IMR-90 (cell line): ENCODE data around the gene PRKAR1B. TPM values are rescaled to one million over a fixed set of nuclear protein-coding genes. Genes with fewer than 3 reads are reported as not detected.

Source experiments
- ATAC-seq: fragments of 200-7000 bp; cut with Tn5 transposase; 2 replicates; pipeline ENCODE4 v1.9.1; 2020; ENCODE audit warnings: low read depth, mild to moderate bottlenecking, moderate library complexity
- BruUV-seq: library from RNA; stranded (reverse); fragments of 400-500 nt; replicated peaks from 2 replicates; lab custom pipeline; 2021; lab: Mats Ljungman, UMichigan
- CTCF ChIA-PET: fragments of 300-600 bp; formaldehyde crosslinking; extraction: SDS; loops from one replicate; lab custom pipeline; 2021; ENCODE audit warnings: antibody characterized with exemption; lab: Yijun Ruan, JAX
- POLR2A ChIA-PET: fragments of 300-600 bp; sonication (Branson Sonifier 250); formaldehyde crosslinking; loops from one replicate; lab custom pipeline; 2022; ENCODE audit warnings: antibody characterized with exemption; ENCODE audit not compliant: unreplicated experiment; lab: Charles Lee
- DNase-seq: peaks from one replicate; pipeline ENCODE4 v3.0.0; 2013
- H2AFZ ChIP-seq: replicated peaks from 2 replicates; pipeline ENCODE3; 2013; ENCODE audit warnings: low read length, mild to moderate bottlenecking; ENCODE audit not compliant: poor library complexity
- H2AK5ac ChIP-seq: 2 replicates; pipeline ENCODE4 v1.6.1; 2013; ENCODE audit warnings: low read depth, low read length, inconsistent platforms
- H2AK9ac ChIP-seq: replicated peaks from 2 replicates; pipeline ENCODE3; 2013; ENCODE audit warnings: mild to moderate bottlenecking, low read depth, low read length, moderate library complexity; ENCODE audit not compliant: poor library complexity
- H2BK120ac ChIP-seq: 2 replicates; pipeline ENCODE4 v1.6.1; 2013; ENCODE audit warnings: low read depth, low read length, inconsistent platforms
- H2BK15ac ChIP-seq: 3 replicates; pipeline ENCODE4 v1.6.1; 2013; ENCODE audit warnings: low read depth, low read length, inconsistent platforms
- H2BK20ac ChIP-seq: 2 replicates; pipeline ENCODE4 v1.6.1; 2013; ENCODE audit warnings: low read depth, mild to moderate bottlenecking, inconsistent platforms, low read length, moderate library complexity
- H2BK5ac ChIP-seq: 2 replicates; pipeline ENCODE4 v1.6.1; 2013; ENCODE audit warnings: mild to moderate bottlenecking, low read depth, low read length, inconsistent platforms; ENCODE audit not compliant: poor library complexity, severe bottlenecking
- H3K14ac ChIP-seq: replicated peaks from 2 replicates; pipeline ENCODE4 v1.6.1; 2013; ENCODE audit warnings: low read depth, low read length, inconsistent platforms
- H3K18ac ChIP-seq: 2 replicates; pipeline ENCODE4 v1.6.1; 2013; ENCODE audit warnings: low read depth, low read length, control low read depth
- H3K23ac ChIP-seq: 2 replicates; pipeline ENCODE4 v1.6.1; 2013; ENCODE audit warnings: low read depth, low read length, inconsistent platforms
- H3K27ac ChIP-seq: 2 replicates; pipeline ENCODE4 v1.5.1; 2013; ENCODE audit warnings: mild to moderate bottlenecking, control low read depth, low read length; ENCODE audit not compliant: insufficient read depth
- H3K27me3 ChIP-seq: 2 replicates; pipeline ENCODE4 v1.6.1; 2013; ENCODE audit warnings: low read length; ENCODE audit not compliant: control insufficient read depth, insufficient read depth
- H3K36me3 ChIP-seq: 2 replicates; pipeline ENCODE4 v1.6.1; 2013; ENCODE audit warnings: low read length, mixed read lengths; ENCODE audit not compliant: control insufficient read depth, insufficient read depth
- H3K4ac ChIP-seq: 2 replicates; pipeline ENCODE4 v1.6.1; 2013; ENCODE audit warnings: low read depth, low read length, inconsistent platforms
- H3K4me1 ChIP-seq: 2 replicates; pipeline ENCODE4 v1.6.1; 2013; ENCODE audit warnings: low read length, mixed read lengths; ENCODE audit not compliant: control insufficient read depth, insufficient read depth
- H3K4me2 ChIP-seq: 2 replicates; pipeline ENCODE4 v1.6.1; 2013; ENCODE audit warnings: low read depth, mild to moderate bottlenecking, control low read depth, low read length, moderate library complexity
- H3K4me3 ChIP-seq: 2 replicates; pipeline ENCODE4 v1.5.1; 2013; ENCODE audit warnings: low read depth, mild to moderate bottlenecking, control low read depth, low read length, moderate library complexity; ENCODE audit not compliant: insufficient read depth
- H3K56ac ChIP-seq: 2 replicates; pipeline ENCODE4 v1.6.1; 2013; ENCODE audit warnings: low read length, inconsistent platforms; ENCODE audit not compliant: insufficient read depth; ENCODE audit errors: extremely low read depth
- H3K79me1 ChIP-seq, 2 experiments: 2 replicates each; pipeline ENCODE4 v1.6.1; 2013; ENCODE audit warnings: low read length in 2 of 2, inconsistent platforms in 1 of 2, low read depth in 1 of 2
- H3K9ac ChIP-seq: 2 replicates; pipeline ENCODE4 v1.6.1; 2013; ENCODE audit warnings: low read depth, low read length, control low read depth
- H3K9me1 ChIP-seq: 2 replicates; pipeline ENCODE4 v1.6.1; 2013; ENCODE audit warnings: low read length, inconsistent platforms; ENCODE audit not compliant: insufficient read depth
- H3K9me3 ChIP-seq: 2 replicates; pipeline ENCODE4 v1.6.1; 2013; ENCODE audit warnings: low read length; ENCODE audit not compliant: control insufficient read depth, insufficient read depth
- H4K20me1 ChIP-seq: 2 replicates; pipeline ENCODE4 v1.6.1; 2013; ENCODE audit warnings: low read length, inconsistent platforms; ENCODE audit not compliant: insufficient read depth
- H4K5ac ChIP-seq: 2 replicates; pipeline ENCODE4 v1.6.1; 2013; ENCODE audit warnings: mild to moderate bottlenecking, low read depth, low read length, control low read depth
- H4K8ac ChIP-seq, 2 experiments: 2 replicates each; pipeline ENCODE4 v1.6.1; 2013; ENCODE audit warnings: low read depth in 2 of 2, low read length in 2 of 2, control low read depth in 1 of 2, inconsistent platforms in 1 of 2
- H4K91ac ChIP-seq: 2 replicates; pipeline ENCODE4 v1.6.1; 2013; ENCODE audit warnings: low read depth, low read length, inconsistent platforms; ENCODE audit not compliant: insufficient read depth
- CHD1 ChIP-seq: IDR thresholded peaks from 2 replicates; pipeline ENCODE4 v1.6.1; 2012; ENCODE audit warnings: low read depth, low read length, improper control_type of control experiment
- FOS ChIP-seq: fragments of 150-350 bp; IDR thresholded peaks from 2 replicates; pipeline ENCODE4 v1.6.1; 2016; ENCODE audit warnings: low read depth, low read length
- MAFK ChIP-seq: IDR thresholded peaks from 2 replicates; pipeline ENCODE4 v1.6.1; 2012; ENCODE audit warnings: low read depth, low read length, improper control_type of control experiment
- MAZ ChIP-seq: IDR thresholded peaks from 2 replicates; pipeline ENCODE4 v1.6.1; 2012; ENCODE audit warnings: low read depth, mild to moderate bottlenecking, low read length, improper control_type of control experiment, moderate library complexity, borderline replicate concordance
- MXI1 ChIP-seq: IDR thresholded peaks from 2 replicates; pipeline ENCODE4 v1.6.1; 2012; ENCODE audit warnings: low read depth, mild to moderate bottlenecking, low read length, moderate library complexity, borderline replicate concordance
- NFE2L2 ChIP-seq: fragments of 150-350 bp; IDR thresholded peaks from 2 replicates; pipeline ENCODE4 v1.6.1; 2016; ENCODE audit warnings: low read depth, mild to moderate bottlenecking, low read length
- POLR2A ChIP-seq: IDR thresholded peaks from 2 replicates; pipeline ENCODE4 v1.6.1; 2012; ENCODE audit warnings: mild to moderate bottlenecking, low read depth, low read length
- RCOR1 ChIP-seq: IDR thresholded peaks from 2 replicates; pipeline ENCODE4 v1.6.1; 2012; ENCODE audit warnings: mild to moderate bottlenecking, low read length, improper control_type of control experiment; ENCODE audit not compliant: insufficient replicate concordance
- RFX5 ChIP-seq: IDR thresholded peaks from 2 replicates; pipeline ENCODE4 v1.8.0; 2012; ENCODE audit warnings: low read depth, mild to moderate bottlenecking, low read length, moderate library complexity
- SMC3 ChIP-seq: fragments of 150-350 bp; IDR thresholded peaks from 2 replicates; pipeline ENCODE4 v1.6.1; 2016; ENCODE audit warnings: low read depth, mild to moderate bottlenecking, antibody characterized with exemption, low read length, moderate library complexity
- WGBS, 2 experiments: methylation state at CpG; one replicate each; pipeline versions ENCODE4 v1.1.5 to v1.1.7; 2013; ENCODE audit warnings: missing lambda C conversion rate in 2 of 2; ENCODE audit not compliant: insufficient read length in 1 of 2; ENCODE audit errors: extremely low coverage in 2 of 2; 5-methylcytosine and 5-hydroxymethylcytosine counted together
- dilution Hi-C: fragments of 300-500 bp; cut with HindIII; formaldehyde crosslinking; loops from one replicate; pipeline ENCODE4 v1.14.3; 2018; ENCODE audit warnings: low sequenced_read_pairs; ENCODE audit not compliant: unreplicated experiment
- in situ Hi-C: fragments of 300-500 bp; cut with MboI; formaldehyde crosslinking; loops from 3 replicates; pipeline ENCODE4 v1.14.3; 2019; ENCODE audit warnings: low sequenced_read_pairs, inconsistent platforms, mixed read lengths
- intact Hi-C: fragments of 100-400 bp; cut with micrococcal nuclease; formaldehyde crosslinking; loops from 2 replicates; pipeline ENCODE4 v1.10.0; 2022
- polyA plus RNA-seq, 3 experiments: library from polyadenylated mRNA; depleted of rRNA; stranded (reverse); fragments of >200 nt; gene quantifications; 2 replicates each; pipeline ENCODE4 v1.2.3, GENCODE V29; 2012; ENCODE audit warnings: low replicate concordance in 1 of 3
- total RNA-seq: library from RNA; depleted of rRNA; stranded (reverse); fragments of >200 nt; gene quantifications from 2 replicates; pipeline ENCODE4 v1.2.3, GENCODE V29; 2012
- TF ChIP-seq, protein P1 (sequence below): fragments of 150-350 bp; IDR thresholded peaks from 2 replicates; pipeline ENCODE4 v1.6.1; 2017; ENCODE audit warnings: mild to moderate bottlenecking, antibody characterized with exemption, low read length, low read depth
- TF ChIP-seq, protein P2 (sequence below): conservative IDR thresholded peaks from 2 replicates; pipeline ENCODE4 v1.5.1; 2012; ENCODE audit warnings: mild to moderate bottlenecking, low read depth, low read length, improper control_type of control experiment
- TF ChIP-seq, protein P3 (sequence below): fragments of 150-350 bp; IDR thresholded peaks from 2 replicates; pipeline ENCODE4 v1.6.1; 2016; ENCODE audit warnings: low read depth, mild to moderate bottlenecking, low read length, moderate library complexity, borderline replicate concordance

PRKAR1B gene
- total and polyA plus RNA-seq, 2 of the 4 experiments (the other 2 are of a cell fraction), result 15.2 to 20.2 TPM

DNA sequence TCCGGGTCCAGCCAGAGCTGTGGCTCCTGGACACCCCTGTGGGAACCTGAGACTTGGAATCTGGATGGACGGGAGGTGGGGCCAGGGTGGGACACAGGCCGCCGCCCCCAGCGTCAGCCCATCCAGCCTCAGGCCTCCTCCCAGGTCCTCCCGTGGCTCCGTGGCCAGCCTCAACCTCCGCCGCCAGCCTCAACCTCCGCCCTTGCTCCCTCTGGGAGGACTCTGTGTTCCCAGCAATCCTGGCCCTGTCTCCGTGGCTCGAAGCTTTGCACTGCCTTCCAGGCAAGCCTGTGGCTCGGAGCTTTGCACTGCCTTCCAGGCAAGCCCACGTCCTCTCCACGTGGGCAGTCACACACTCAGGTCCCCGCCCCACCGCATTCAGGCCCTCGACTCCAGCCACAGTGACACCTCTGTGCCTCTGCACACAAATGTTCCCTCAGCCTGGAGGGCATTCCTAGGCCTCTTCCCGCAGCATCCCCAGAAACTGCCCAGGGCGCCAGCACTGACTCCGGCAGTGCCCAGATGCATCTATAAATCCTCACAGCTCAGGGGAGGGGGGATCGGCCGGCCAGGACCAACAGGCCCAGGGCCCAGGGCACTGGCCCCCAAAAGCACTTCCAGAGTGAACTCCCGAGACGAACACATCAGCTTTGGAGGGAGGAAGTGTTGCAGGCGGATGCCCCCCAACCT lies 162.8 kb downstream of the PRKAR1B start:
- no peak overlapping the region for H3K4me3 ChIP-seq
- POLR2A ChIA-PET, result no interaction called here
- dilution Hi-C loops (no loop called here), intact Hi-C loops (no loop called here), in situ Hi-C loops (no loop called here)
- ATAC-seq (no peak), DNase-seq (no peak)
- H2BK15ac ChIP-seq, result no peak overlapping the region
- 92% methylated on average over 6 of the region's 26 CpGs; no CpG with 5 or more reads in 1 of the 2 experiments for WGBS, 2 experiments
- no peak overlapping the region for H3K9ac ChIP-seq
- H3K36me3 ChIP-seq, result no peaks in the 10 kb centered on the region
- H3K18ac ChIP-seq, result no peak overlapping the region
- no peak overlapping the region for H4K8ac ChIP-seq
- H2BK5ac ChIP-seq, result no peak overlapping the region
- H3K27ac ChIP-seq, result no peak overlapping the region
- H3K4me2 ChIP-seq, result no peak overlapping the region
- no peak overlapping the region for H3K14ac ChIP-seq
- TF ChIP-seq MAFK (no peak), MAZ (no peak), RFX5 (no peak), MXI1 (no peak), RCOR1 (no peak), POLR2A (no peak), SMC3 (no peak), CHD1 (no peak), FOS (no peak), NFE2L2 (no peak)
- TF ChIP-seq, protein P1, sequence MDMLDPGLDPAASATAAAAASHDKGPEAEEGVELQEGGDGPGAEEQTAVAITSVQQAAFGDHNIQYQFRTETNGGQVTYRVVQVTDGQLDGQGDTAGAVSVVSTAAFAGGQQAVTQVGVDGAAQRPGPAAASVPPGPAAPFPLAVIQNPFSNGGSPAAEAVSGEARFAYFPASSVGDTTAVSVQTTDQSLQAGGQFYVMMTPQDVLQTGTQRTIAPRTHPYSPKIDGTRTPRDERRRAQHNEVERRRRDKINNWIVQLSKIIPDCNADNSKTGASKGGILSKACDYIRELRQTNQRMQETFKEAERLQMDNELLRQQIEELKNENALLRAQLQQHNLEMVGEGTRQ, result no peak
- TF ChIP-seq, protein P2, sequence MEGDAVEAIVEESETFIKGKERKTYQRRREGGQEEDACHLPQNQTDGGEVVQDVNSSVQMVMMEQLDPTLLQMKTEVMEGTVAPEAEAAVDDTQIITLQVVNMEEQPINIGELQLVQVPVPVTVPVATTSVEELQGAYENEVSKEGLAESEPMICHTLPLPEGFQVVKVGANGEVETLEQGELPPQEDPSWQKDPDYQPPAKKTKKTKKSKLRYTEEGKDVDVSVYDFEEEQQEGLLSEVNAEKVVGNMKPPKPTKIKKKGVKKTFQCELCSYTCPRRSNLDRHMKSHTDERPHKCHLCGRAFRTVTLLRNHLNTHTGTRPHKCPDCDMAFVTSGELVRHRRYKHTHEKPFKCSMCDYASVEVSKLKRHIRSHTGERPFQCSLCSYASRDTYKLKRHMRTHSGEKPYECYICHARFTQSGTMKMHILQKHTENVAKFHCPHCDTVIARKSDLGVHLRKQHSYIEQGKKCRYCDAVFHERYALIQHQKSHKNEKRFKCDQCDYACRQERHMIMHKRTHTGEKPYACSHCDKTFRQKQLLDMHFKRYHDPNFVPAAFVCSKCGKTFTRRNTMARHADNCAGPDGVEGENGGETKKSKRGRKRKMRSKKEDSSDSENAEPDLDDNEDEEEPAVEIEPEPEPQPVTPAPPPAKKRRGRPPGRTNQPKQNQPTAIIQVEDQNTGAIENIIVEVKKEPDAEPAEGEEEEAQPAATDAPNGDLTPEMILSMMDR, result no peak
- TF ChIP-seq, protein P3, sequence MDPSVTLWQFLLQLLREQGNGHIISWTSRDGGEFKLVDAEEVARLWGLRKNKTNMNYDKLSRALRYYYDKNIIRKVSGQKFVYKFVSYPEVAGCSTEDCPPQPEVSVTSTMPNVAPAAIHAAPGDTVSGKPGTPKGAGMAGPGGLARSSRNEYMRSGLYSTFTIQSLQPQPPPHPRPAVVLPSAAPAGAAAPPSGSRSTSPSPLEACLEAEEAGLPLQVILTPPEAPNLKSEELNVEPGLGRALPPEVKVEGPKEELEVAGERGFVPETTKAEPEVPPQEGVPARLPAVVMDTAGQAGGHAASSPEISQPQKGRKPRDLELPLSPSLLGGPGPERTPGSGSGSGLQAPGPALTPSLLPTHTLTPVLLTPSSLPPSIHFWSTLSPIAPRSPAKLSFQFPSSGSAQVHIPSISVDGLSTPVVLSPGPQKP, result no peak
- no peaks in the 10 kb centered on the region; the same call in 1 of the 2 replicates for H3K9me3 ChIP-seq
- no TSS peak for BruUV-seq
- H4K5ac ChIP-seq, result no peak overlapping the region
- no peaks in the 10 kb centered on the region; the same call in 1 of the 2 replicates for H3K27me3 ChIP-seq
- H2AK5ac ChIP-seq, result no peak overlapping the region
- H3K4ac ChIP-seq, result no peak overlapping the region
- H3K4me1 ChIP-seq, result no peaks in the 10 kb centered on the region; the same call in 1 of the 2 replicates
- H4K20me1 ChIP-seq, result no peaks in the 10 kb centered on the region
- no peak overlapping the region for H3K23ac ChIP-seq
- no peak overlapping the region for H2AK9ac ChIP-seq
- no peak overlapping the region for H2AFZ ChIP-seq
- H2BK120ac ChIP-seq, result no peak overlapping the region
- H2BK20ac ChIP-seq, result no peak overlapping the region
- 0 out of 2 replicates have a peak, but pooled peaks cover 3% of the 10 kb centered on the region for H3K9me1 ChIP-seq
- no peak overlapping the region for H4K91ac ChIP-seq
- H3K79me1 ChIP-seq, result no peaks in the 10 kb centered on the region
- H3K56ac ChIP-seq, result no peak overlapping the region
- CTCF ChIA-PET, result no interaction called here
